Mononuclear cell (primary cell): Measurements from ENCODE around the gene LIM2. TPM values are rescaled to one million over a fixed set of nuclear protein-coding genes. Genes with fewer than 3 reads are reported as not detected.

ENCODE experiments used
- total RNA-seq: library from RNA; depleted of rRNA; stranded (reverse); fragments of >200 nt; gene quantifications from one replicate; pipeline ENCODE4 v1.2.3, GENCODE V29; 2012

LIM2 gene
- total RNA-seq, 1 donor: 0.21 TPM

Other genes with a start within 250 kb of the LIM2 start
- 6.0 TPM for gene SIGLEC7, start 245.7 kb downstream of the LIM2 start, total RNA-seq
- gene CD33, start 162.9 kb downstream of the LIM2 start, total RNA-seq: 24.5 TPM
- gene SIGLECL1, start 136.9 kb downstream of the LIM2 start, total RNA-seq: not detected
- not detected for gene IGLON5, start 76.3 kb downstream of the LIM2 start, total RNA-seq
- 0.10 TPM for gene VSIG10L, start 45.8 kb downstream of the LIM2 start, total RNA-seq
- gene ETFB, start 21.6 kb downstream of the LIM2 start, total RNA-seq: 21.5 TPM
- 0.10 TPM for gene CLDND2, start 19.0 kb downstream of the LIM2 start, total RNA-seq
- 119 TPM for gene NKG7, start 15.3 kb downstream of the LIM2 start, total RNA-seq
- 0.21 TPM for gene C19orf84, start 2.6 kb upstream of the LIM2 start, total RNA-seq
- 12.0 TPM for gene SIGLEC10, start 29.7 kb upstream of the LIM2 start, total RNA-seq
- not detected for gene SIGLEC8, start 70.5 kb upstream of the LIM2 start, total RNA-seq
- not detected for gene CEACAM18, start 90.6 kb upstream of the LIM2 start, total RNA-seq
- not detected for gene SIGLEC12, start 113.8 kb upstream of the LIM2 start, total RNA-seq
- gene SIGLEC6, start 143.7 kb upstream of the LIM2 start, total RNA-seq: 0.84 TPM
- 0.73 TPM for gene ZNF175, start 183.3 kb upstream of the LIM2 start, total RNA-seq
- not detected for gene SIGLEC5, start 242.4 kb upstream of the LIM2 start, total RNA-seq